K562 (cell line): ENCODE results near the gene LINGO3. TPM values are rescaled to one million over a fixed set of nuclear protein-coding genes. Genes with fewer than 3 reads are reported as not detected.

Experiments
- ARID3B ChIP-seq: fragments of 250-450 bp; sonication (Bioruptor Pico); IDR thresholded peaks from 2 replicates; pipeline ENCODE4 v1.4.0; 2020; ENCODE audit warnings: borderline replicate concordance
- ARNT ChIP-seq, 2 experiments: fragments of 450-650 bp; IDR thresholded peaks; 2 replicates each; pipeline ENCODE4 v1.6.1; 2016; ENCODE audit warnings: mild to moderate bottlenecking in 1 of 2
- CHD2 ChIP-seq: IDR thresholded peaks from 2 replicates; pipeline ENCODE4 v1.6.1; 2011; ENCODE audit warnings: low read depth, low read length
- CTBP1 ChIP-seq: fragments of 450-650 bp; IDR thresholded peaks from 2 replicates; pipeline ENCODE4 v1.6.1; 2016; ENCODE audit warnings: borderline replicate concordance
- EP400 ChIP-seq: fragments of 450-650 bp; IDR thresholded peaks from 2 replicates; pipeline ENCODE4 v1.6.1; 2017; ENCODE audit warnings: antibody characterized with exemption, mild to moderate bottlenecking, moderate library complexity
- ETS2 ChIP-seq: IDR thresholded peaks from 2 replicates; pipeline ENCODE4 v1.6.1; 2016; ENCODE audit warnings: borderline replicate concordance, missing genetic modification characterization, mild to moderate bottlenecking, moderate library complexity, missing compliant biosample characterization; ENCODE audit not compliant: poor library complexity, severe bottlenecking
- FOS ChIP-seq: IDR thresholded peaks from 3 replicates; pipeline ENCODE4 v1.6.1; 2011; ENCODE audit not compliant: insufficient read length; ENCODE audit errors: extremely low read depth
- HEY1 ChIP-seq: fragments of 250-450 bp; sonication (Bioruptor Pico); IDR thresholded peaks from 2 replicates; pipeline ENCODE4 v1.5.0; 2020; ENCODE audit warnings: mild to moderate bottlenecking, moderate library complexity, borderline replicate concordance
- HMG20A ChIP-seq: fragments of 450-650 bp; formaldehyde crosslinking; conservative IDR thresholded peaks from 2 replicates; pipeline ENCODE4 v1.4.0; 2020; ENCODE audit warnings: mild to moderate bottlenecking, mixed read lengths
- KLF1 ChIP-seq: fragments of 450-650 bp; IDR thresholded peaks from 2 replicates; pipeline ENCODE4 v1.6.1; 2016; ENCODE audit warnings: missing genetic modification characterization, missing compliant biosample characterization
- KLF13 ChIP-seq: fragments of 450-650 bp; IDR thresholded peaks from 2 replicates; pipeline ENCODE4 v1.6.1; 2016; ENCODE audit warnings: missing genetic modification characterization, low read depth, mild to moderate bottlenecking, missing compliant biosample characterization, moderate library complexity, borderline replicate concordance
- MAFK ChIP-seq: IDR thresholded peaks from 2 replicates; pipeline ENCODE4 v1.6.1; 2011; ENCODE audit warnings: low read length, improper control_type of control experiment
- POLR2AphosphoS2 ChIP-seq: IDR thresholded peaks from 2 replicates; pipeline ENCODE4 v1.6.1; 2012; ENCODE audit warnings: low read length, improper control_type of control experiment
- POLR2B ChIP-seq: fragments of 450-650 bp; IDR thresholded peaks from 2 replicates; pipeline ENCODE4 v1.6.1; 2018; ENCODE audit warnings: low read depth; ENCODE audit not compliant: partially characterized antibody
- PRMT5 ChIP-seq: sonication (generic); formaldehyde crosslinking; IDR thresholded peaks from 2 replicates; pipeline ENCODE4 v1.5.0; 2020; ENCODE audit warnings: missing genetic modification reagents
- RBM22 ChIP-seq: fragments of 200-400 bp; formaldehyde crosslinking; IDR thresholded peaks from 2 replicates; pipeline ENCODE4 v1.6.1; 2018; ENCODE audit warnings: low read length, low read depth; ENCODE audit not compliant: poor library complexity, severe bottlenecking
- STAG1 ChIP-seq: sonication (generic); formaldehyde crosslinking; IDR thresholded peaks from 2 replicates; pipeline ENCODE4 v1.5.0; 2020; ENCODE audit warnings: missing genetic modification reagents, borderline replicate concordance
- ZNF134 ChIP-seq: fragments of 250-450 bp; sonication (Bioruptor Pico); conservative IDR thresholded peaks from 2 replicates; pipeline ENCODE4 v1.4.0; 2020
- ZNF197 ChIP-seq: fragments of 200-800 bp; sonication (Bioruptor generic); IDR thresholded peaks from 2 replicates; pipeline ENCODE4 v1.6.1; 2016; ENCODE audit warnings: low read depth, missing genetic modification characterization, missing compliant biosample characterization
- ZNF282 ChIP-seq: sonication (generic); formaldehyde crosslinking; IDR thresholded peaks from 2 replicates; pipeline ENCODE4 v1.8.1; 2023; ENCODE audit warnings: missing genetic modification reagents
- ZNF512 ChIP-seq: IDR thresholded peaks from 2 replicates; pipeline ENCODE4 v1.6.1; 2016; ENCODE audit warnings: missing genetic modification characterization, missing compliant biosample characterization
- ZNF79 ChIP-seq: fragments of 250-450 bp; sonication (Bioruptor Pico); IDR thresholded peaks from 2 replicates; pipeline ENCODE4 v1.4.0; 2020; ENCODE audit warnings: low read depth, mild to moderate bottlenecking, moderate library complexity
- polyA plus RNA-seq, 8 experiments: library from polyadenylated mRNA; depleted of rRNA in 4 of 8; stranded (reverse) in 5 of 8; unstranded in 3 of 8; fragments of >200 nt; fragmentation: Nextera tagmentation in 2 of 8; fragmentation: Illumina TruSeq in 1 of 8; extraction: Ambion mirVana in 2 of 8; extraction: Trizol in 1 of 8; gene quantifications; 2 replicates each; pipeline versions ENCODE4 v1.2.1 to v1.2.3, GENCODE V29; 2011 to 2014; ENCODE audit warnings: inconsistent platforms in 1 of 8, missing spikeins in 1 of 8
- total RNA-seq, 7 experiments: library from RNA; depleted of rRNA in 6 of 7; stranded (reverse); fragments of >200 nt in 6 of 7; fragmentation: Illumina TruSeq in 2 of 7; extraction: Trizol in 2 of 7; gene quantifications; 2 replicates each; pipeline versions ENCODE4 v1.2.1 to v1.2.3, GENCODE V29; 2011 to 2021; ENCODE audit warnings: low replicate concordance in 1 of 7

The LINGO3 gene
- total and polyA plus RNA-seq, 9 of the 15 experiments (the other 6 are each of a cell fraction or from before 2014, with no cell fraction given): 0.03 to 0.05 (median 0.03) TPM; not detected in 6

GRCh38 chr19:2273356-2274184 is 34.4 kb downstream of the LINGO3 start (continued):
- TF ChIP-seq ETS2 (tag) (no peak), FOS (no peak), HMG20A (CRISPR knock-in tag) (no peak), CTBP1 (peak; percentile 83; the same call in 1 of the 2 replicates), ARNT (IDR thresholded peaks at IDR 0.05) (no peak), STAG1 (CRISPR knock-in tag) (peak; percentile 18; the same call in 1 of the 2 replicates), EP400 (peak; percentile 51; the same call in 1 of the 2 replicates), POLR2B (peak; percentile 64), PRMT5 (CRISPR knock-in tag) (no peak), ZNF282 (CRISPR knock-in tag) (no peak), HEY1 (CRISPR knock-in tag) (no peak; the same call in 1 of the 2 replicates), ZNF197 (no peak; the same call in 1 of the 2 replicates), ZNF79 (CRISPR knock-in tag) (no peak), POLR2AphosphoS2 (peak; percentile 98), MAFK (0 out of 2 replicates have a peak, but pooled peaks have one; percentile 3), ZNF512 (tag) (no peak), KLF1 (tag) (peak; percentile 55; the same call in 1 of the 2 replicates), RBM22 (peak; percentile 98), CHD2 (0 out of 2 replicates have a peak, but pooled peaks have one; percentile 13), ZNF134 (no peak), ARID3B (CRISPR knock-in tag) (no peak), KLF13 (tag) (peak; percentile 62; the same call in 1 of the 2 replicates)
